NCI-H2227 treated with DMSO at 0.1 percent for 48 hours (cell line): Measurements from ENCODE around the gene BTG2.

ENCODE experiments used
- DNase-seq: peaks from one replicate; lab custom pipeline; 2025; lab: John Stamatoyannopoulos, UW

BTG2 gene

DNA sequence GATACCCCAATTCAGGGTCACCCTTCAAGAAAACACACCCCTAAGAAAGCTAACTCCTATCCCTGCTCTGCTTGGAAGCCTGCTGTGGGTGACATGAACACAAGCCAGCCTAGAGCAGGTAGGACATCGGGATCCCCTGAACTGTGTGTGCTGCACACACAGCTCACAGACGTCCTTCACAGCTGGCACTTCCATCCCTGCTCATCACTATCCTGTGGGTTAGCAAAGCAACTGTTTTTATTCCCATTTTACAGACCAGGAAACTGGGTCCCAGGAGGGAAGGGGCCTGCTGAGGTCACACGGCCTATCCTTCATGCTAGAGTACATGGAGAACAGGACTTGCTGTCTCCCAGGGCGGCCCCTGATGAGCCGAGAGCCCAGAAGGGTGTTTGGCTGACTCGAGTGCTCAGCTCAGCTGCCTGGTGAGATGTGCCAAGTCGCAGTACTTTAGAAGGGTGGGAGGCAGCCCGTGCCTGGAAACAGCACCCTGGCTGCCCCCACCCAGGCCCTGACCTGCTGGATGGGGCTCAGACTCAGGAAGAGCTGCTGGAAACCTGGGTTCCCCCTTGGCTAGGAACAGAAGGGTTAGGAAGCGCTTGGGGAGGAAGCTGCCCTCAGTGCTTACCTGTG lies 28.3 kb upstream of the BTG2 start:
- DNase-seq, result no peak

GRCh38 chr1:203278082-203278884 lies 27.0 kb upstream of the BTG2 start:
- peak; percentile 83 for DNase-seq

GRCh38 chr1:203278885-203279406 lies 26.4 kb upstream of the BTG2 start:
- DNase-seq, result no peak

DNA sequence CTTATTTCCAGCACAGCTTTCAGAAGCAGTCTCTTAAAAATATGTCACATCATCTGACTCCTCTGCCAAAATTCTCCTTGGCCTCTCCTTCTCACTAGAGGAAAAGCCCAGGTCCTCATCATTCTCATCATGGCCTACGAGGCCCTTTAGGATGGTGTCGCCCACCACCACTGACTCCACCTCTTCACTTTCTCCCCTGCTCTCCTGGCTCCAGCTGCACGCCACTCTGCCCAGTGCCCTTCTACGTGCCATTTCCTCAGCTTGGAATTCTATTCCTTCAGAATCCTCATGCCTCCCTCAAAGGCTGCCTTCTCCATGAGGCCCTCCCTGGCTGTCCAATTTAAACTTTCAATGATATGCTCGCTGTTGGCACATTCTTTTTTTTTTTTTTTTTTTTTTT lies 25.3 kb upstream of the BTG2 start:
- DNase-seq, result no peak

GRCh38 chr1:203281033-203281432 lies 24.3 kb upstream of the BTG2 start:
- no peak for DNase-seq

GRCh38 chr1:203281851-203282661 lies 23.3 kb upstream of the BTG2 start:
- DNase-seq, result no peak

- no peak for DNase-seq
Measured at GRCh38 chr1:203282720-203283542, 22.4 kb upstream of the BTG2 start.

- no peak for DNase-seq
Measured at GRCh38 chr1:203283597-203283996, 21.7 kb upstream of the BTG2 start.

- DNase-seq, result no peak
Measured at GRCh38 chr1:203284411-203285123, 20.8 kb upstream of the BTG2 start.

DNA sequence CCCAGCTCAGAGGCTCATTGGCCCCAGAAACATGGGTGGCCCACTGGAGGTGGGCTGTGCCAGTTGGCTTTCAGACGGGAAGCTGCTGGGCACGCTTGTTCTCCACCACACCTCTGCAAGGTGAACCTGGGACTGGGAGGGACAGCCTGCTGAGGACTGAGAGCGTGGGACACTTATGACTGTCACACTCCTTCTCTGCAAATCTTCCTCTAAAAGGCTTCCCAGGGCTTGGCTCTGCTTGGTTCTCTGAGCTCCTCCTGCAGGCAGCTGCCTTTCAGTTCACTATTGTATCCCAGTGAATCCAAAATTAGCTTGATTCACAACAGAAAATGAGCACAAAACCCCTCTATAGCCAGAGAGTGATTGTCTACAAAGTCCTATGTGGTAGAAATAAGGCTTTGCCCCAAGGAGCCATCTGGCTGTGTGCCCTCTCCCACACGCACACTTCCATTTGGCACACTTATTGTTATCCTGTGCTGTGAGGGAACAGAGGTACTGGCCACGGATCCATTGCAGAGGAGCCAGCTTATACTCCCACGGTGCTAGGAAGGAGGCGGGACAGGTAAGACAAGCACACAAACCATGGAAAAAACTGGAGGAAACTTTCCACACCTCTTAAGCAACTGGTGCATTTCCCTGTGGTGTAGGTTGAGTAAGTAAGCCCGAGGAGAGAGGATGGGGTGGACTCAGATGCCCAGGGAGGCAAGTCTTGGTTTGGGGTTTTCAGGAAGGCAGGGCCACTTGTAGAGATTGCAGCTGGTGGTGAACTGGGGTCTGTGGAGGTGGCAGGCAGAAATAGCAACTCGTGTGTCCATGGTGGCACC lies 18.9 kb upstream of the BTG2 start:
- DNase-seq, result no peak

- DNase-seq, result no peak
Measured at GRCh38 chr1:203287109-203287893, 18.0 kb upstream of the BTG2 start.

DNA sequence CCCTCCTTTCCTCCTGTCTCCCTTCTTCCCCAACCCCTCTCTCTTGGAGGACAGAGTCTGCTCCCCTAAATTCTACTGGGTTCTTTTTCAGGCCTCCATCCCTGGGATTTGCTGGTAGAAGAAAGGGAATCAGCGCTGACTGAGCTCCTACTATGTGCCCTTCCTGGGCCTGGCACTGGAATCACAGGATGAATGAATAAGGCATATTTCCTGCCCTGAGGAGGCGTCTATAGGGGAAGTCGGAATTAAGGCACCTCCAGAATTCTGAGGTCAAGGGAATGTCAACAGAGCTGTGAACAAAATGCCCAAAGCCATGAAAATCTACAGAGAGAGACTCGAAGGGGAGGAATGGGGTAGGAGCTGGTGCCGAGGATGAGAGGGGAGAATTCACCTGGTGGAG lies 17.4 kb upstream of the BTG2 start:
- no peak for DNase-seq

GRCh38 chr1:203288400-203288799 lies 16.9 kb upstream of the BTG2 start:
- DNase-seq, result no peak

DNA sequence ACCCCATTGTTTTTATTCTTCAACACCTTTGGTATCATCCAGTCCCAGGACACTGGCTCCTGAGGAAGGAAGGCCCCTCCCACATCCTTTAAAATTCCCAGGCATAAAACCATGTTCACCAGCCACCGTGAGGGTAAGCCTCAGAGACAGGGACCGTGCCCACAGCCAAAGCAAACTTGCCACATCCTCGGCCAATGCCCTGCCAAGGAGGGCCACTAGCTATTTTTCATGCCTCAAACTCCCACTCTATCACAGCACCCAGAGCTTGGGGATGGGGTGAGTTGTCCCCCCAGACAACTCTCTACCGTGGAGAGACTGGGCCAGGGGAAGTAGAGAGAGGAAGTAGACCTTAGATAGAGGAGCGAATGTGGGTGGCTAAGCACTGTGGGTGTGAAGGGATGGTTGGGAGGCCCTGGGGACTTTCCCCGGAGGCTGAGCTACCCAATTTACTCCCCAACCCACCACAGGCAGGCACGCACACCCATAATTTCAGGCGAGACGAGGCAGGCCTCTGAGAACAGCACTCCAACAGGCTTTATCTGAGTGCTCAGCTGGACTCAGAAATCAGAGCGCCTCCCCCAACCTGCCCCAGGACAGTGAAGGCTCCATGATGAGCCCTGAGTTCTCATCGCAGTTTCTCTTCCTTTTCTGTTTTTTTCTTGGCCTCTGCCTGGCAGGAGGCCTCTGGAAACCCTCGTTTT lies 15.9 kb upstream of the BTG2 start:
- DNase-seq, result no peak

GRCh38 chr1:203289982-203290260 lies 15.4 kb upstream of the BTG2 start:
- DNase-seq, result no peak

- peak; percentile 93 for DNase-seq
Measured at GRCh38 chr1:203290261-203291089, 14.8 kb upstream of the BTG2 start.

DNA sequence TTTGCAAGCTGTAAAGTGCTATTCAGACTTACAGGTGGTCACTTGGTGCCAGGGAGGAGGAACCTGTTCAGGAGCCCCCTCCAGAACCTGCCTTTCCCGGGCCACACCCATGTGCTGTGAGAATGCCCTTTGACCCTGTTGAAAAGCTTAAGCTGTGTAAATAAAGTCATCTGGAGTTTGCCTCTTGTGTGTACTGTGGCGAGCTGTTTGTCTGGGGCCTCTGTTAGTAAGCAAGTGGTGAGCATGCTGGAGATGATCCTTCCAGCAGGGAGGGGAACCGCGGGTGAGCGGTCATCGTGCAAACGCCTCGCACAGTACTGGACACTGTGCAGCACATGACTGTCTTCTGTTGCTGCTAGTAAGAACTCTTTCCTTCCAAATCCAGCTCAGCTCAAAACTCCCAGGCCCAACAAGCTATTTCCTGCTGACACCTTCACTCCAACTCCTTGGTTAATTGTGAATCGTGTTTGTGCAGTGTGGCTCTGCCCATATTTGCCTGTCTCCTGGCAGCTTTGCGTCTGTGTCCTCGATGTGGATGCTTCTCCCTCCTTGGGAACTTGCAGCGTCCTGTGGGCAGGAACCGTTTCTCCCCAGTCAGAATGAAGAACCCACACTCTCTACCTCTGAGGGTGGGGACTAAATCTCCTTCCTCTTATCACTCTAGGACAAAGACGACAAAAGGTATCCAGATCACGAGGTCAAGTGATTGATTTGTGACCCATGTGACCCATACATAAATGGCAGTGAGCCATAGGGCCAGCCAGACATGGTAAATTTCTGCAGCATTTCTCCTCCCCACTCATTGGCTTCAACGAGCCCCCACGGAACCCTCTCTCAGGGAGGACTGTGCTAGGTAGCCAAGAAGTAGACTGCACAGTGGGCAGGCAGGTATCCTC lies 13.9 kb upstream of the BTG2 start:
- peak; percentile 43 for DNase-seq
